ENCODE measurements around the gene SPAG16.
"Not testable (repeated sequence)": the region's sequence is repeated elsewhere in the genome, so short reads cannot be mapped to it uniquely, and the experiment has no call there.

SPAG16 gene

DNA sequence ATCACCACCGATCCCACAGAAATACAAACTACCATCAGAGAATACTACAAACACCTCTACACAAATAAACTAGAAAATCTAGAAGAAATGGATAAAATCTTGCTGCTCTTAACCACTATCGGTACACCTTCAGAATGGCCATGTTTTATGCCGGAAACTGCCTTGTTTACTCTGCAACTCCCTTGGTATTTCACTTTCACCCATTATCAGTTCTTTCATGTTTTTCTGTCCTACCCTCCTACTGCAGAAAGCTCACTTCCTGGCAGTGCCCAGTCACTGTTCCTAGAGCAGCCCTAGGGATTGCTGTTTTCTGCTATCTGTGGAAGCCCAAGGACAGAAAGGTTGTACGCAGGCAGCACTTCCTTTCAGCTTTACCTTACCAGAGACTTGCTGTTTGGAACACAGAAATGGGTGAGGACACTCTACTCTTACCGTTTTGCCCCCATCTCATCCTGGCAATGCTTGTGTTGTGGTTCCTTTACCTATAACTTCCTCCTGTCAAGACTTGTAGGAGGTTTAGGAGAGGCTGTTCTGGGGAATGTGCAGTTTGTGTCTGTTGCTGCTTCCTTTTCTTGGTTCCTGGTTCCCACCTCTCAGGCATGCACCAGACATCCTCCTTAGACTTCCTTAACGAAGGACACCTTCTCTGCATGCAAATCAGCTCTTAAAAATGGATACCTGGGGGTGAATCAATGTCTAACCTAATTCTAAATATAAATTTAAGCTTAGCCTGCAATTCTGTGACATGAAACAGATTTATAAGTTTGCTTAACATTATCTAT is 394.4 kb downstream of the SPAG16 start:
- no peak overlapping the region for H3K27ac ChIP-seq
- no peak for TF ChIP-seq ZFX (IDR thresholded peaks at IDR 0.05; ENCODE audit: borderline replicate concordance)
- TF ChIP-seq, protein P1, sequence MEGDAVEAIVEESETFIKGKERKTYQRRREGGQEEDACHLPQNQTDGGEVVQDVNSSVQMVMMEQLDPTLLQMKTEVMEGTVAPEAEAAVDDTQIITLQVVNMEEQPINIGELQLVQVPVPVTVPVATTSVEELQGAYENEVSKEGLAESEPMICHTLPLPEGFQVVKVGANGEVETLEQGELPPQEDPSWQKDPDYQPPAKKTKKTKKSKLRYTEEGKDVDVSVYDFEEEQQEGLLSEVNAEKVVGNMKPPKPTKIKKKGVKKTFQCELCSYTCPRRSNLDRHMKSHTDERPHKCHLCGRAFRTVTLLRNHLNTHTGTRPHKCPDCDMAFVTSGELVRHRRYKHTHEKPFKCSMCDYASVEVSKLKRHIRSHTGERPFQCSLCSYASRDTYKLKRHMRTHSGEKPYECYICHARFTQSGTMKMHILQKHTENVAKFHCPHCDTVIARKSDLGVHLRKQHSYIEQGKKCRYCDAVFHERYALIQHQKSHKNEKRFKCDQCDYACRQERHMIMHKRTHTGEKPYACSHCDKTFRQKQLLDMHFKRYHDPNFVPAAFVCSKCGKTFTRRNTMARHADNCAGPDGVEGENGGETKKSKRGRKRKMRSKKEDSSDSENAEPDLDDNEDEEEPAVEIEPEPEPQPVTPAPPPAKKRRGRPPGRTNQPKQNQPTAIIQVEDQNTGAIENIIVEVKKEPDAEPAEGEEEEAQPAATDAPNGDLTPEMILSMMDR (IDR thresholded peaks at IDR 0.05) = no peak

DNA sequence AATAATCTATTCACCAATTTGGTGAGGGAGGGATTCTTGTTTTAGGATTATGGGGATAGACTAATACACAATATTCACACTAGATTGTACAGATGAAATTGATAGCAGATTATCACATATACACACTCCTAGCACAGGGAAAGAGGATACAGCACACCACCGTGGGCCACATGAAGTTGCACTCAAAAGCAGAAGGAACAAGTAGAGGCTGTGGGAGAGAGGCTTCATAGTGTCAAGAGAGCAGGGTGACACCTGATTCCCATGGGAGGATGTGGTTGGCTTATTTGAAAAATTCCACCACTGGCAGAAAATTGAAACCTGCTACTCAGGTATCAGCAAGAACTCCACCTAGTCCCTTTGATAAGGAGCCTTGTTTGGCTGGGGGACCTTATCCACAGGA is 395.6 kb downstream of the SPAG16 start:
- TF ChIP-seq ZFX (IDR thresholded peaks at IDR 0.05; ENCODE audit: borderline replicate concordance) = no peak
- TF ChIP-seq, protein P1 (IDR thresholded peaks at IDR 0.05) = no peak
- no peak overlapping the region for H3K27ac ChIP-seq

GRCh38 chr2:213682276-213682675 is 398.0 kb downstream of the SPAG16 start:
- TF ChIP-seq, protein P1 (IDR thresholded peaks at IDR 0.05) = no peak
- TF ChIP-seq ZFX (IDR thresholded peaks at IDR 0.05; ENCODE audit: borderline replicate concordance) = no peak
- no peak overlapping the region for H3K27ac ChIP-seq

DNA sequence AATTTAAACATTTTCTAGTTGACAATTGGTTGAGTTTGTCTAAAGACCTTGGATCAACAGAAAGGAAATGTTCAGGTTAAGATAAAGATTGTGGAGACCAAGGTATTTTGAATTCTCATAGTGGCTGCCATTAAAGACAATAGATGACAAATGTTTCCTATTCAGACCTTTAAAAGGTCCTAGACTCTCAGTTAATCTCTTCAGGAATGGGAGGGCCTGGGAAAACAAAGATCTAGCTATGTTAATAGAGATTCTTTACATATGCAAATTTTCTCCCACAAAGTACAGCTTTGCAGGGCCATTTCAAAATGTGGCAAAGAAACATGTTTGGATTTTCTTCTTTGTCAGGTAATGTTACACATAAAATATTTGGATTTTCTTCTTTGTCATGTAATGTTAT is 403.9 kb downstream of the SPAG16 start:
- TF ChIP-seq ZFX (IDR thresholded peaks at IDR 0.05; ENCODE audit: borderline replicate concordance) = no peak
- TF ChIP-seq, protein P1 (IDR thresholded peaks at IDR 0.05) = no peak
- no peak overlapping the region for H3K27ac ChIP-seq

- H3K27ac ChIP-seq = not testable (repeated sequence)
Measured at GRCh38 chr2:213688825-213689224, 404.6 kb downstream of the SPAG16 start.

GRCh38 chr2:213689585-213689984 is 405.3 kb downstream of the SPAG16 start:
- H3K27ac ChIP-seq = no peak overlapping the region
- TF ChIP-seq, protein P1 (IDR thresholded peaks at IDR 0.05) = no peak
- TF ChIP-seq ZFX (IDR thresholded peaks at IDR 0.05; ENCODE audit: borderline replicate concordance) = no peak

DNA sequence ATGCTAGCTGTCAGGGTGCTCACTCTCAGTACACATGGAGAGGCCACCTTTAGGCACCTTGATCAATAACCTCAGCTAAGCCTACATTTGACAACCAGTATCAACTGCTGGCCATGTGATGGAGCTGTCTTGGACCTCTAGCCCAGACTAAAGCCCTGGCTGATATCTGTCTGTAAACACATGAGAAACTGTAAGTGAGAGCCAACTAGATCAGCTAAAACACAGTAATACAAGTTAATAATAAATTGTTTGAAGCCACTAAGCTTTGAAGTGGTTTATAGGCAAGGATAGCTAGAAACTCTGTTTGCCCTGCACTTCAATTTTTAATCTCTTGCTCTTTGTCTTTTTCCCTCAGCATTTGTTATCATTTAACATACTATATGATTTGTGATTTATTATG is 407.1 kb downstream of the SPAG16 start:
- TF ChIP-seq, protein P1 (IDR thresholded peaks at IDR 0.05) = no peak
- no peak for TF ChIP-seq ZFX (IDR thresholded peaks at IDR 0.05; ENCODE audit: borderline replicate concordance)
- H3K27ac ChIP-seq = no peak overlapping the region

DNA sequence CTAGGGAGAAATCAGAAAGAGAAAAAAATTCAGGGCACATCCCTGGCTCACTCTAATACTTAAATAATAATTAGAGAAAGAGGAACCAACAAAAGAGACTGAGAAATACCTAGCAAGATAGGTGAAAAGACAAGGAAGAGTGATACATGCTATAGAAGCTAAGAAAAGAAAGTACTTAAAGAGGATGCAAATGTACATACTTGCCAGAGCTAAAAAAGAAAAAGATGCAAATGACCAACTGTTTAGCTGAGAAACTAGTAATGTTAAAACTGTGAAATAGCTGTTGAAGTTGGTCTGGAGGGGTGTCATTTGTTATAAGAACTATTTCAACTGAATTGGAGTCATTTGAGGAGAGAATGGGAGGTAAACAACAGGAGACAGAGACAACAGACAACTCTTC is 412.2 kb downstream of the SPAG16 start:
- H3K27ac ChIP-seq = no peak overlapping the region
- TF ChIP-seq ZFX (IDR thresholded peaks at IDR 0.05; ENCODE audit: borderline replicate concordance) = no peak
- TF ChIP-seq, protein P1 (IDR thresholded peaks at IDR 0.05) = no peak

GRCh38 chr2:213701365-213701764 is 417.1 kb downstream of the SPAG16 start:
- H3K27ac ChIP-seq = not testable (repeated sequence)

Data from 22Rv1 (cell line).